Kidney glomerular epithelial cell (primary cell): Measurements from ENCODE around the gene HTR1E.
"Not testable (repeated sequence)": the region's sequence is repeated elsewhere in the genome, so short reads cannot be mapped to it uniquely, and the experiment has no call there.

Experiments
- DNase-seq: peaks from one replicate; lab custom pipeline; 2025; lab: John Stamatoyannopoulos, UW

HTR1E gene

DNA sequence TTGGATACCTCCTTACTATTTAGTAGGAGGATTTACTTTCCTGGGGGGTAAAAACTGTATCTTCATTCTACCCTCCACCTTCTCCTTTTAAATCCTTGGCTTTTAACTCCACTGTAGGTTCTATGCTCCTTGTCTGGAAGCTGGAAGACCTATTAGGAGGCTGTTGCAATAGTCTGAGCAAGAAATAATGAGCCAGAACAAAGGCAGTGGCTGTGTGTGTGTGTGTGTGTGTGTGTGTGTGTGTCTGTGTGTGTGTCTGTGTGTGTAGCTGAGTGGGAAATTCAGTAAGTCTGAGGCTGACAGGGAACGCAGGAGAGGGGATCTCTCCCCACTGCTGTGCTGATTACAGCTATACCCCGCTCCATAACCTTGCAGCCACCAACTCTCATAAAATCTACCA lies 35.8 kb downstream of the HTR1E start:
- no peak for DNase-seq

DNA sequence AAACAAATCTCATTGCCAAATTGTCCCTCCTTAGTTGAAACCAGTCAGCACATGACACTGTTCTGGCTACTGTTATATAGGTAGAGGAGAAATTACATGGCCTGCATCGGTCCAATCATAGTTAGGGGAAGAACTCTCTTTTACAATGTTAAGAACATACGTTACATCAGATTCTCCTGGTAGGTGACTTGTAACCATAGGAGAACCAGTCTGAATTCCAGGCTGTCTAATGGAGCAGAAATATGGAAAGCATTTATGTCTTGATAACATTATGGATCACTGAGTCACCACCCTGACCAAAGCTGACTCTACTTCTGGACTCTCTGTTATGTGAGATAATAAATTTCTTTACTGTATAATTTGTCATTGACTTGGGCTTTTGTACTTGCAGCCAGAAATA lies 40.9 kb downstream of the HTR1E start:
- DNase-seq: no peak

DNA sequence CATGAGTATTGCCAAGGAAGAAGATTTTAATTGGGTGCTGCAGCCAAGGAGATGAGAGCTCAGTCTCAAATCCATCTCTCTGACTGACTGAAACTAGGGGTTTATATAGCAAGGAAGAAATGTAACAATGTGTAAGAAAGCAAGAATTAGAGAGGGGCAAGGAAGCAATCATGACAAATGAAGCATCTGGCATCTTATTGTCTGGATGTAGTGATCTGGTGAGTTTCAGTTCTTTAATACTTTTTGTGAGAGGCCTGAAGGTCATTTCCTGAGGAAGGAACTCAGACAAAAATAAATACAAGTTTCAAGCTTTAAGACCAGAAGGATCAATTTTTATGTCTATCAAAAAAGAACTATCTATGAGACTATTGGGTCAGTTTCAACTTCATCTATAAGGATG lies 64.2 kb downstream of the HTR1E start:
- DNase-seq: no peak

DNA sequence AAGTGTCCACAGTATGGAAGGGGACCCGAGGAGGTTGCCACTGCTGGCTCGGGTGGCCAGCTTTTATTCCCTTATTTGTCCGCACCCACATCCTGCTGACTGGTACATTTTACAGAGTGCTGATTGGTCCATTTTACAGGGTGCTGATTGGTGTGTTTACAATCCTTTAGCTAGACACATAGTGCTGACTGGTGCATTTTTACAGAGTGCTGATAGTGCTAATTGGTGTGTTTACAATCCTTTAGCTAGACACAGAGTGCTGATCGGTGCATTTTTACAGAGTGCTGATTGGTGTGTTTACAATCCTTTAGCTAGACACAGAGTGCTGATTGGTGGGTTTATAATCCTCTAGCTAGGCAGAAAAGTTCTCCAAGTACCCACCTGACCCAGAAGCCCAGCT lies 65.1 kb downstream of the HTR1E start:
- DNase-seq: not testable (repeated sequence)

DNA sequence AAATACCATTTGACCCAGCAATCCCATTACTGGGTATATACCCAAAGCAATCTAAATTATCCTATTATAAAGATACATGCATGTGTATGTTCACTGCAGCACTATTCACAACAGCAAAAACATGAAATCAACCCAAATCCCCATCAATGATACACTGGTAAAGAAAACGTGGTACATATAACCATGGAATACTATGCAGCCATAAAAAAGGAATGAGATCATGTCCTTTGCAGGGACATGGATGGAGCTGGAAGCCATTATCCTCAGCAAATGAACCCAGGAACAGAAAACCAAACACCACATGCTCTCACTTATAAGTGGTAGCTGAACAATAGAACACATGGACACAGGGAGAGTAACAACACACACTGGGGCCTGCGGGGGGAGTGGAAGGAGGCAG lies 69.2 kb downstream of the HTR1E start:
- DNase-seq: not testable (repeated sequence)

DNA sequence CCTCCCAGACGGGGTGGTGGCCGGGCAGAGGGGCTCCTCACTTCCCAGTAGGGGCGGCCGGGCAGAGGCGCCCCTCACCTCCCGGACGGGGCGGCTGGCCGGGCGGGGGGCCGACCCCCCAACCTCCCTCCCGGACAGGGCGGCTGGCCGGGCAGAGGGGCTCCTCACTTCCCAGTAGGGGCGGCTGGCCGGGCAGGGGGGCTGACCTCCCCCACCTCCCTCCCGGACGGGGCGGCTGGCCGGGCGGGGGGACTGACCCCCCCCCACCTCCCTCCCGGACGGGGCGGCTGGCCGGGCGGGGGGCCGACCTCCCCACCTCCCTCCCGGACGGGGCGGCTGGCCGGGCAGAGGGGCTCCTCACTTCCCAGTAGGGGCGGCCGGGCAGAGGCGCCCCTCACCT lies 72.3 kb downstream of the HTR1E start:
- not testable (repeated sequence) for DNase-seq

DNA sequence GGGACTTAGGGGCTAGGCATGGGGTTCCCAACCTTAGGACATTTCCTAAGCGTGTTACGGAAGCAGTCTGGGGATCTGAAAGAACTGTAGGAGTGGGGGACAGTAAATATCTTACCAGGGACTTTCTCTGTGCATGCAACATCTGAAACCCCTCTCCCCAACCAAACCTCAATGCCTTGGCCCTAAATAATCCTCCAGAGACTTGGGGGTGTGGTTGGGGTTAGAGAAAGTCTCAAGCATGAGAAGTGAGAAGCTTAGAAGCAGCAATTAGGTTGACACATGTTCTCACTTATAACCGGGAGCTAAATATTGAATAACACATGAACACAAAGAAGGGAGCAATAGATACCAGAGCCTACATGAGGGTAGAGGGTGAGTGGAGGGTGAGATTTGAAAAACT lies 74.7 kb downstream of the HTR1E start:
- no peak for DNase-seq

DNA sequence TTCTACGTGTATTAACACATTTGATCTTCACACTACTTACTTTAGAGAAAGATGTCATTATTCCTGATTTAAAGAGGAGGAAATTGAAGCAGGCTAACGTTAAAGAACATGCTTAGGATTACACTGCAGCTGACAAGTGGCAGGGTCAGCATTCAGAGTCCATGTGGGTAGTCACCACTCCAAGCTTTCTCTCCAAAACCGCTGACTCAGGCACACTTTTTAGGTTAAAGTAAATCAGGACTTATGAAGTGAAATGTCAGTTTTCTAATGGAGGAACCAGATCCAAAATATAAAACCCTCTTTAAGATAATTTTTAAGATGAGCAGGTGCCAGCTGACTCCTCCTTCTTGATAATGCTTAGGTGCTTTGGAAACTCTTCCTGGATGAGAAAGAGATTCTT lies 75.4 kb downstream of the HTR1E start:
- no peak for DNase-seq

DNA sequence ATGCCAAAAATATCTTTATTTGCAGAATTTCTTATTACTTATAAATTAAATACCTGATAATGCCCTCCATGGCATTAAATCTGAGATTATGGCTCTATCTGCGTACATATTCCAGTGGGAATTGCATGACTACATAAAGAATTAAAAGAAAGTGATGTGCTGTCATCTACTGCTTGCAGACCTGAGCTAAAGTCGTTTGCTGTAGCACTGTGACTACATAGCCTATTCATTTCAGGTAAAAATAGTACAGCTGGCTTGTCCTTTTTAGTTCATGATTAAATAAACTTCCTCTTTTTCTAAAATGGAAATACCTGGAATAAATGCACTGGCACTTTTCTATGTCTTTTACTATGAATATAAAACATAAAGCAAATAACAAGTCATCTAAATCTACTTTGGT lies 79.4 kb downstream of the HTR1E start:
- DNase-seq: no peak

DNA sequence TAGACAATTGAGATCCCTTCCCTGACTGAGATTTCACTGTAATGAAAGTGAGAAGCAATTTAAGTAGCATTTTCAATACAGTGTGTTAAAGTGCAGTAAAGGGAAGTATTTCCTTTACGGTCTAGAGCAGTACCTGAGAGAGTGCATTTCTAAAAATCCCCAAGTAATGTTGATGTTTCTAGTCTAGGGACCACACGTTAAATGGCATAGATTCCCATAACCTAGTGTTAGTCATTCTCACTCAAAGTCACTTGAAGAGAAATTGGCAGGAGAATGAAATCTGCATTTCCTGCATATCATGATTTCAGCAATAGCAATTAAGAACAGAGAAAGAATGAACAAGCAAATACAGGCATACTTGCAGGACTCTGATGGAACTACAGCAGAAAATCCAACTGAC lies 89.7 kb downstream of the HTR1E start:
- DNase-seq: no peak

DNA sequence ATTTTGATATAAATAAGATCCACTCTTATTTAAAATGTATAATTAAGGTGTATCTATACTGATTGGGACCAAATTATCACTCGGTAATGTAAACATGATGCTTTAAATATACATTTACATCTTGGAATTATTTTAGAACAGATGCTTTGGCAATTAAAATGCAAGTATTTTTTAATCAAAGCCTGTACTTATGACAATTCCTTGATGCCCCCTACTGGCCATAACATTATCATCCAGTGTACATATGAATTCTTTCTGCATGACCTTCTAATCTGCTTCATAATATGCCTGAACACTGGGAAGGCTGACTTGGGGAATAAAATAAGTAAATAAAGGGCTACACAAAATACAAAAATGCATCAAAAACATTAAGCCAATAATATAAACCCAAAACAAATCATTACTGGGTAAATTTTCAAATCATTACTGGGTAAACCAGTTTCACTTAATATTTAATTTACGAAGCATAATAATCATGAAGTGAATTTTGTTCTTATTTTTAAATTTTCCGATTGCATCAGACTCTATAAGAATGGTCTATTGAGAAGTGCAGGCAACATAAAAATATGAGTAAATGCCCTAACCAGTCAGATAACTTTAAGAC lies 92.5 kb downstream of the HTR1E start:
- DNase-seq: peak; percentile 39

DNA sequence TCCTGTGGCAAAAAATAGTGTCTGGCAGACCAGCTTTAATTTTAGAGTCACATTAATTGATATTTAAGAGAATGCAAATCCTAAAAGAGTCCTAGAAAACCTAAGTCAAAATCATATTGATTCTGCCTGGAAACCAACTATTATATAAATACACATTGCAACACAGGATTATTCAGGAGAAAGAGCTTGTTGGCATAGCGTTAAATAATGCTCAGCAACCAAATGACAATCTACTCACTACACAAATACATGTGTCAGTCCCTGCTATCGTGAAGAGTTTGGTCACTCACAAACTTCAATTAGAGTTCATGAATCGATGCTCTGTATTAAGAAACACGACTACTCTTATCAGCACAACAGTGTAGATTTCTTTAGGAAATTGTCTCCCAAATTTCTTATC lies 103.4 kb downstream of the HTR1E start:
- DNase-seq: no peak

DNA sequence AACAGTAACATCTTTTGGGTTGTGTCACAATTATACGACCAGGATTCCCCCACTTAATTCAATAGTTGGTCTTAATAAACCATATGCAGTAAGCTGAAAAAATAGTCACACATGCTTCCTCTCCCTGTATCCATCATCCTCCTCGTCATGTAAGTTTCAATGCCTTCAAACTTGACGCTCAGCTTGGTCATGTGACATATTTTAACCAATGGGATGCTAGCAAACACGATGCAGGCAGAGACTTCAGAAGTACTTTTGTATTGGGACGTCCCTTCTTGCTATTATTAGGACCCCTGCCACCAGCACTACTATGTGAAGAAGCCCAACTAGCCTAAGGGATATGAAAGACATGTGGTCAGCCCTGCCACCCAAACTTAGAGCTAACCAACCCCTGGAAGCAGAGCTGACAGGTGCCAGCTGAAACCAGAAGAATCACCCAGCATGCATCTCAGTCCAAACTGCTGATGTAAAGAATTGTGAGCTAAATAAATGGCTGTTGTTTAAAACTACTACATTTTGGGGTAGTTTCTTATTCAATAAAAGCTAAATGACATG lies 108.3 kb downstream of the HTR1E start:
- DNase-seq: no peak

DNA sequence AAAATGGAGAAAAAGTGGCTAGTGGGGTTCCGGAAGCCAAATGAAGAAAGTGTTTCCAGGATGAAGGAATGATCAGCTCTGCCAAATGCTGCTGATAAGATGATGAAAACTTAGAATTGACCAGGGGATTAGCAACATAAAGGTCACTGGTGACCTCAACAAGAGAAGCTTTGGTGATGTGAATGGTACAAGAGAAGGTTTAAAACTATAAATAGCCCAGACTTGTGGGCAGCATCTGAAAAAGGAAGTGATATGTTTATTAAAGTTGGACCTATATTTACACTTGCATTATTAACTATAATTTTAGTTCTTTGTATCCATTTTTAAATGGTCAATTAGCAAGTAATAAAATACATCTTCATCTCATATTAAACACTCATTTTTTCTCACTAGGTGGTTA lies 112.5 kb downstream of the HTR1E start:
- DNase-seq: no peak

DNA sequence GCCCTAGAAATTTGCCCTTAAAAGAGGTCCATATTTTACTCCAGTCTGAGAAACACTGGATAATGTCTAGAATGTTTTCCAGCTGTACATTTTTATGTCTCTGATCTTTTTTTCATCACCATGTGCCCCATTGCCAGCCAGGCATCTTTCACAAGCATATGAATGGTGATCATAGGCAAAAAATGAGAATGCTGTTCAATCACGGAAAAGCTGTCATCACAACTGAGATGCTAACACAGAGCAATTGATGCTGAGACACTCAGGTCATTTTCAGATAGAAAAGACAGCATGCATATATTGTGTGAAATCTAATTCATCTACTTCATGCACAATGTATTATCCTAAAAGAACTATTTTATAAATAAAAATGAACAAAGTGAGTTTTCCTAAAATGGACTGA lies 116.0 kb downstream of the HTR1E start:
- no peak for DNase-seq

DNA sequence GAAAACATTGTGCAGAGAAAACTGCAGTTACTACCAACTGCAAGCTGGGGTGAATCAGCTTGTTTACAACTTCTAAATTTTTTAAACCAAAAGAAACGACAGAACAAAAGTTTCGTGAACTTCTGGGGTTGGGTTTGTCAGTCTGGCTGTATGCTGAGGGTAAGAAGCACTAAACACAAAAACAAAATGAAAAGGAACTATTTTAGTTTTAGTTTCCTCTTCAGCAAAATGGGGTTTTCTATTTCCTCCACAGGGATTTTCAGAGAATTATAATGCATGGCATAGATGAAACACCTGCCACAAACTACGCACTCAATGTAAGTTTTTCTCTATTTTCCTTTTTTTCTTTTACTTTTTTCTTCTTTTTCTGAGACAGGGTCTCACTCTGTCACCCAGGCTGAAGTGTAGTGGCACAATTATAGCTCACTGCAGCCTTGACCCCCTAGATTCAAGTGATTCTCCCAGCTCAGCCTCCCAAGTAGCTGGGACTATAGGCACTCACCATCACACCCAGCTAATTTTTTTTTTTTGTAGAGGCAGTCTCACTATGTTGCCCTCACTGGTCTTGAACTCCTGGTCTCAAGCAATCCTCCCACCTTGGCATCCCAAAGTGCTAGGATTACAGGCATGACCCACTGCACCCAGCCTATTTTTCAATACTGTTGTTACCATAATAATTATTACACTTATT lies 117.0 kb downstream of the HTR1E start:
- no peak for DNase-seq

DNA sequence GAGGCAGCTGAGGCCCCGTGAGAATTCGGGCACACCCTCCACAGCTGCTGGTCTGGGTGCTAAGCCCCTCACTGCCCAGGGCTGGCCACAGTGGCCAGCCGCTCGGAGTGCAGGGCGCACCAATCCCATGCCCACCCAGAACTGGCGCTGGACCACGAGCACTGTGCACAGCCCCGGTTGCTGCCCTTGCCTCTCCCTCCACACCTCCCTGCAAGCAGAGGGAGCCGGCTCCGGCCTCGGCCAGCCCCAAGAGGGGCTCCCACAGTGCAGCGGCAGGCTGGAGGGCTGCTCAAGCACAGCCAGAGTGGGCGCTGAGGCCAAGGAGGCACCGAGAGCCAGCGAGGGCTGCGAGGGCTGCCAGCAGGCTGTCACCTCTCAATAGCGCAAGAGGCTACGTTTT lies 122.6 kb downstream of the HTR1E start:
- DNase-seq: no peak

DNA sequence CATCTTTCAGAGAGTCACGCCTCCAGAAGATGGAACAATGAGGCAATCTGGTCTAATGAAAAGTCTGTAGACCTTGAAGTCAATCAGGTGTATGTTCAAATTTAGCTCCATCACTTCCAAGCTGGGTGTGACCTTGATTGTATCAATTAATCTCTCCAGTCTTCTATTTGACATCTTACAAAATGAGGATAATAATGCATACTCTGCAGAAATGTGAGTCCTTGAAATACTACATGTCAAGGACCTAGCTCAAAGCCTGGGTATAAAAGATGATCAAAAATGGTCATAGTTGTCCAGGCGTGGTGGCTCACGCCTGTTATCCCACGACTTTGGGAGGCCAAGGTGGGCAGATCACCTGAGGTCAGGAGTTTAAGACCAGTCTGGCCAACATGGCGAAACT lies 127.8 kb downstream of the HTR1E start:
- DNase-seq: no peak
